NCI-H187 (cell line): ENCODE data around the gene TRAF3IP1.
"Not testable (repeated sequence)": the region's sequence is repeated elsewhere in the genome, so short reads cannot be mapped to it uniquely, and the experiment has no call there.

Source experiments
- DNase-seq, 2 experiments: peaks; one replicate each; lab custom pipeline; 2025; lab: John Stamatoyannopoulos, UW

Gene TRAF3IP1

DNA sequence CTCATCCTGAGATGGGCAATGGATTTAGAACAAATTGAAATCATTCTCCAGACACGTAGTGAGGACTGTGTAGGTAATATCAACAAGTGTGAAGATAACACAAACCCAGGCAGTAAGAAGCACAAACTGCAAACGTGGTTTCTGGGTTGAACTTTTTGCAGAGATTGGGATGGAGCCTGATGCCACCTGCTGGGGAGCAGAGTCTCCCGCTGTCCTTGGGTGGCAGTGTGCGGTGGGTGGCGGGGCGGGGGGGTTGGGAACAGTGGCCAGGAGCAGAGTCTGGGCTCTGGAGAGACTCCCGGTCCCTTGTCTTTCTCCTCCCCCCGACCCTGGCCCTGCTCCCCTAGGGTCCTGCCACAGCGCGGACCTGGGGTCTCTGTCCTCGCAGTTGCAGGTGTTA lies 19.5 kb downstream of the TRAF3IP1 start:
- DNase-seq, result no peak

DNA sequence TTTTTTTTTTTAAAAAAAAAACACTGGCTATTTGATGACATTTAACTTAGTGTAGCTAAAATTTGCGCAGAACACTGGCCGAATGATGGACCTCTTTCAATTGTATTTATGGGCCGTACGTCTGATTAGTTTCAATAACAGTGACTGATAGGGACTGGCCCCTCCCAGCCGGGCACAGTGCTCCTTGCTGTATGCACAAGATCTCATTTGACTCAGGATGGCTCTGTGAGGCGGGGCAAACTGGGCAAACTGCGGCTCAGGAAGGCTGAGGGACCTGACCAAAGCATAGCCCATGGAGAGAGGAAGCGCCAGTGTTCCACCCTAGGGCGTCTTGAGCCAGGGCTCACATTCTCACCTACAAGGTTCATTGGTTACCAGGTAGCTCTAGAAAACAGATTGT lies 21.2 kb downstream of the TRAF3IP1 start:
- no peak for DNase-seq

DNA sequence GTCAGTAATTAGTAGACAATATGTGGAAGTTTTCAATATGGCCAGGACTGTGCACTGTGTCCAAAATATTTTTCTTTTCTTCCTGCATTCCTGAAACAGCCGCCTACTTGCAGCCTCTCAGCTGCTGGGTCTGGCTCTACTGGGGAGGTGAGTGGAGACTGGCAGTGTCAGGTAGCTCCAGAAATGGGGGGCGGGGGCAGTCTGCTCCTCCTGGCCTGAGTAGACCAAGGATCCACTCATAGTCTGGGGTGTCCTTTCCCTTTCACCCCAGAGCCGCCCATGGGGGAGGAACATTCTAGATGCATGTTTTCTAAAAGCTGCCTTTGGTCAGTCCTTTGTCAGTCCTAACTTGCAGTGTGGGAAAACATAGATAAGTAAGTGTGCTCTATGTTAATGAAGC lies 23.7 kb downstream of the TRAF3IP1 start:
- no peak for DNase-seq

DNA sequence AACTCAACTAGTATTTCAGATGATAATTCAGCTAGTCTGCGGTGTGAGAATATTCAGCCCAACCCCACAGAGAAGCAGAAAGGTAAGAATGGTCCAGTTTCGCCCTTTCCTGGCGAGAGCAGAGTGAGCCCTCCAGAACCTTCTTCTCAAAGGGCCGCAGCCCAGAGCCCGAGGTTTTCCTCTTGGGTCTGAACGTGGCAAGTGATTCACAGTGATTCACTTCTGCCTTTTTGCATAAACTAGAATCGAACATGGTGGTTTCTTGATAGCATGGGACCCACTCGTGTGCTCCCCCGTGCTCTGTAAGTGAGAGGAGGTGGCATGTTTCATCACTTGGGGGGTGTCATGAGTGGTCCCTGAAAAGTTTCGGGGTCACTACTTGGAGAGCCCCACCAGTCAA lies 24.2 kb downstream of the TRAF3IP1 start:
- no peak for DNase-seq

DNA sequence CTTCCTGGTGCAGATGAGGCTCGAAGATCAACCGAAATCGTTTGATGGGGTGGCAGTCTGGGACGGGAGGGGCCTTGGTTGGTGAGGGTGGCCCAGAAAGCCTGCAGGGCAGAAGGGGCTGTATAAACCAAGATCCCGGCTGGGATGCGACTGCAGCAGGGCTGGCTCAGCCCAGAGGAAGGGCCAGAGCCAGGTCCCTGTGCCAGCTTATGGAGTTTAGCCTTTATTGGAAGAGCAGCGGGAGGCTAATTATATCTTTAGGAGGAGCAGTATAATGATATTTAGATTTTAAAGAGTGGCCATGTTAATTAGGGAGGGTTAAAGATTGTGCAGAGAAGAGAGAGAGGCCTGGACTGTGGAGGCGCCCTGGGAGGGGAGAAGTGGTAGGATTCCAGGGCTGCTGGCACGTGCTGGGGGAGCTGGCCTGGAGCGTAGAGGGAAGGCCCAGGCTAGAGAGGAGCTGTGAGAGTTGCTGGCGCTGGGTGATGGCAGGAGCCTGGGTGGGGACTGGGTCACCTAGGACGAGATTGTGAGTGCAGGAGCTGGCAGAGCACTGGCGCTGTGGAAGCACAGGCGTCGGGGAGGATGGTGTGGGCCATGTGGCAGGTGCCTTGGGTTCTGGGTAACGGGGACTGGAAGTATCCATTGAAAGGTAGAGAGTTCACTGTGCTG lies 25.1 kb downstream of the TRAF3IP1 start:
- DNase-seq, result no peak

DNA sequence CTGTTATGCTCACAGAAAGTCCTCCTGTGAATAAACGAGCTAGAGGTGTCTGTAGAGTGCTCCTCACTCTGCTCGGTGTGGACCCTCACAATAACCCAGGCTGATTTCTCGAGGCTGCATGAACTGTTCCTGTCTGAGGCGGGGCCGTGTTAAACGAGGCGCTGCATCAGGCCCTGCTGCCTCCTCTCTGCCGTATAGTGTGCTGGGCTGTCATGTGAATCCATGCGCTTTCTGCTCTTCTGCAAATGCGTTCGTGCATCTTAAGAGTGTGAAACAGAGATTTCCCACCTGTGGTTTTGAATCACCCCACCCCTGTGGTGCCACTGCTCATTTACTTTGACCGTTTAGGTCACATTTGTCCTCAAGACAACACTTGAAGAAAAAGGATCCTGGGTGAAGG lies 26.2 kb downstream of the TRAF3IP1 start:
- no peak for DNase-seq

DNA sequence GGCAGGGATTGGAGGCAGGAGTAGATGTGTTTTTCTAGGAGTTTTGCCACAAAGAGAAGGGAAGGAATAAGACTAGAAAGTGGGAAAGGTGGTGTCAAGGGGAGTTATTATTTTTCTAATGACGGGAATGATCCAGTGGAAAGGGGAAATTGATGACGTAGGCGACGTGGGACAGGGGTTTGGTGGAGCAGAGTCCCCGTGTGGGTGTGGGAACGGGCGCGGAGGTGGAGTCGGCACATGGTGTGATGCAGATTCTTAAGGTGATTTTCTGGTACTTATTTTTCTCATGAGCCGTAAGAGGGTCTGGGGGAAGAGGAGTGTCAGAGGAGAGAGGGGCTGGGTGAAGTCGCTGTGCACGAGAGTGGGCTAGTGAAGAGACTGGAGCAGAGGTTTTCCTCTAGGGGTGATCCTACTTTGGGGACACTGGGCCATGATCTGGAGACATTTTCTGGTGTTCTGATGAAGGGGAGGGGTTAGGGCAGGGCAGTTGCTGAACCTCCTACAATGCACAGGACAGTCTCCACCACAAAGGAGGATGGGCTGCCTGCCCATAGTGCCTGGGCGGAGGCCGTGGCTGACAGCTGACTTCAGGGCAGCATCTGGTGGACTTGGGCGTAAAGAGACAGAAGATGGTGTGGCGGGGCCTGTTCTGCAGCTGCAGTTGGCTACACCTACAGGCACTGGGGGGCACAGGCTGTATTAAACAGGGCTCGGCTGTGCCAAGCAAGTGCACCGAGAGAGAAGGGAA lies 30.0 kb downstream of the TRAF3IP1 start:
- DNase-seq, result no peak

DNA sequence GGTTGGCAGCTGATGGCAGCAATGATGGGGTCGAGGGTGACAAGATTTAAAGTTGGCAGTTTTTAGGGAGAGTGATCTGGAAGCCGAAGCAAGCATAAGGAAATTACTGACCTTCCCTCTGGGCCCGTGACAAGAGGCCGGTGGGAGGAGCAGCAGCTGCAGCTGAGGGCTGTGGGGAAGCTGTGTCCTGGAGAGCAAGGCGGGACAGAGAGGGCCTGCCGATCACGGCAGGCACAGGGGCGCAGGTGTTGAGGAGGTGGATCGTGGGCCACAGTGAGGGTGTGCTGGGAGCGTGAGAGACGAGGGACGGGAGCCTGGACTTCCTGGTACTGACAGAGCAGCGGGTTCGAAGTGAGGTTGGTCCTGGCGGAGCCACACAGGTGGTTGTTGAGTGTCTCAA lies 31.0 kb downstream of the TRAF3IP1 start:
- no peak for DNase-seq

DNA sequence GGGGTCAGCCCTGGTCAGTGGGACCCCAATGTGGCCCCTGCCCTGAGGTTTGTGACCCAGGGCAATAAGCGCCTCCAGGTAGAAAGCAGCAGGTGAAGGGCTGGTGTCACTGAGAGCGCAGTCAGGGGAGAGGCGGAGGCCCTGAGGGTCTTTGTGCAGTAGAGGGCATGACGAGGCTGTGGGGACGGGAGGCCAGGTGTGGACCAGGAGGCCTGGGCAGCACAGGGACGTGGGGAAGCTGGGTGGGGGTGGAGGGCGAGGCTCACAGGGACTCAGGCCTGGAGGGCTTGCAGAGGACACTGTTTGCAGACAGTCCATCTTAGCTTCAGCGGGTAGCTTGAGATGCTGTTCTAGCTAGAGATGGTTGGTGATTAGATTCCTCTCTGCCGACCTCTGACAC lies 32.0 kb downstream of the TRAF3IP1 start:
- no peak for DNase-seq

DNA sequence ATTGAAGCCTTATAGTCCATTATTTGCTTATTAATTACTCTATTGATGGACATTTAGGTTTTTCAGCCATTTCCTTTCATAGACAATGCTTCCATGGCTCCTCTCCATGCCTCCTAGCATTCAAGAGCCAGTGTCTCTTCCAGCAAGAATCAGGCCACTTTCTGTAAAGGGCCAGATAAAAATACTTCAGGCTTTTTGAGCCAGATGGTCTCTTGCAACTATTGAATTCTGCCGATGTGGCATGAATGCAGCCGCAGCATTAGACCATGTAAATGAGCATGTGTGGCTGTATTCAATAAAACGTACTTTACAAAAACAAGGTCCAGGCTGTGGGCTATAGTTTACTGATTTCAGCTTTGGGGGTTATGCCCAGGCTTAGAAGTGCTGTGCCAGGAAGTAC lies 38.5 kb downstream of the TRAF3IP1 start:
- no peak for DNase-seq

DNA sequence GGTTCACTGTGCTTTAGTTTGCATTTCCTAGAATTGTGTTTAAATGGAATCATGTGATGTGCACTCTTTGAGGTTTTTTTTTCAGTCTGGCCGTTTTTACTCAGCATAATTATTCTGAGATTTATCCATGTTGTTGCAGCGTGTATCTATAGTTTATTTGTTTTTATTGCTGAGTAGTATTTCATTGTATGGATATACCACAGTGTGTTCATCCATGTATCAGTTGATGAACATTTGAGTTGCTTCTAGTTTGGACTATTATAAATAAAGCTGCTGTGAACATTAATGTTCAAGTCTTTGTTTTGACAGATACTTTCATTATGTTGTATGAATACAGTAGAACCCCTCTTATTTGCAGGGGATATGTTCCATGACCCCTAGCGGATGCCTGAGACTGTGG lies 39.1 kb downstream of the TRAF3IP1 start:
- no peak for DNase-seq

DNA sequence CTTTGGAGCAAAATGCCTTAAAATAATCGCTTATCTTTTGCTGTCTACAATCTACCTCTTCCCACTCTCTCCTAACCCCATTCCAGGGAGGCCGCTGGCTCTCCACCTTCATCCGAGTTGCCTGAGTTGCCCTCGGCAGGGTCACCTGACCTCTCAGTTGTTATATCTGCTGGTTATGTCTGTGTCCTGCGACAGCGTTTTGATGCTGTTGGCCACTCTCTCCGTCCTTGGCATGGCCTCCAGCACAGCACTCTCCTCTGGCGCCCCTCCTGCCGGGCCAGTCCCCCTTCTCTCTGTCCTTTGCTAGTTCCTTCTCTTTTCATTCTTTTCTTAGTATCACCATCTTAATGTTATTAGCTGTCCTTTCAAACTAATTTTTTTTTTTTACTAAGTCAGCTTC lies 41.6 kb downstream of the TRAF3IP1 start:
- DNase-seq, result no peak

DNA sequence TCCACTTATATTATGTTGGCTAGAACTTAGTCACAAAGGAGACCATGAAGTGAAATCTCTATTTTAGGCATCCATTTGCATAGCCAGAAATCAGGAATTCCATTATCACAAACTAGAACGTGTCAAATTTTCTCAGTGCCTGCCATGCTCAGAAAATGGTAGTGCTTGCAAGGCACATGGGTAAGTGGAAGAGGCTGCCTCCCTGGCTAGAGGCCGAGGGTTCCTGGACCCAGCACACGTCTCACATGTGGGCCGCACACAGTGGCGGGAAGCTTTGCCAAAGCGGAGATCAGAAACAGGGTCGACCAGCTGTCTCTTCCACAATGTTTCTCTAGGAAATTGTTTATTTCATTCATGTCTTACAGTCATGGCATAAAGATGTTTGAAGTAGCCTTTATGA lies 42.3 kb downstream of the TRAF3IP1 start:
- DNase-seq, result no peak

DNA sequence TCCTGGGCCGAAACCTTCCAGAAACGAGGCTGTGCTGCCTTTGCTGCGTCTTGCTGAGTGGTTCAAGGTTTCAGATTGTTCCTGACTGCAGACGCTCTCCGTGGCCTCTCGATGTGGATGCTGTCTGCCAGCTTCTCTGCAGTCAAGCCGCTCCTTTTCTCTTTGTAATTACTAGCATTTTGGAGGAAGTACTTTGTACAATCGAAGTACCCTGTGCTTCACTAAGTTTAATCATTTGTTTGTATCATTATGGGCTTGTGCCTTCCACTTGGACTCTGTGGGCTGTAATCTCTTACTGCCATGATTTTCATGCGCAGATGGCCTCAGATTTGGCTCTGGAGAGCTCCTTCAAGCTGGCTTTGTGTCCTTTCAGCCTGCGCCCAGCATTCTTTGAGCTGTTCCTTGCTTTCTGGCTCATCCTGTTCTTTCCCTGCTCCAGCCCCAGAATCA lies 49.3 kb downstream of the TRAF3IP1 start:
- no peak for DNase-seq

DNA sequence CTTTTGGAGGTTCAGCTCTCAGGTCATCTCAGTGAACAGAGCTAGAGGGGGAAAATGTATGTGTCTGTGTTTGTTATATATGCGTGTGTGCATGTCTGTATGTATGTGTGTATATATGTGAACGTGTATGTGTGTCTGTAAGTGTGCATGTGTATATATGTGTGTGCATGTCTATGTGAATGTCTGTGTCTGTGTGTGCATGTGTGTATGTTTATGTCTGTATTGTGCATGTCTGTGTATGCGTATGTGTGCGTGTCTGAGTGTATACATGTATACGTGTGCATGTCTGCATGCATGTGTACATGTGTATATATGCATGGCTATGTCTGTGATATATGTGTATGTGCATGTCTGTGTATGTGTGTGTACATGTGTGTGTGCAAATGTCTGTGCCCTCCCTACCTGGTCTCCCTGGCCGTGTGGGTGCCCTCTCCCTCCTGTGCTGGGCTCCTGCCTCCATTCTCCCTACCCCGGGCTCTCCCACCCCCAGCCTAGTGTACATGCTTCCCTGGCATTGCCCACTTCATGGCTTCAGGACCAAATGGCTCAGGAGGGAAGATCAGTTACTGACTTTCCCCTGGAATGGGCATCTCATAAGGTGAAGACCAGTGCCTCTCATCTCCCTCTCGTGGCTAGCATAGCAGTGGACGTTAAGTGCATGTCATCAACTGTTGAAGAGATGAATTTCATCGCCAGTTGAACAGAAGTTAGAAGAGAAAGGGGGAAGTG lies 49.9 kb downstream of the TRAF3IP1 start:
- no peak for DNase-seq

DNA sequence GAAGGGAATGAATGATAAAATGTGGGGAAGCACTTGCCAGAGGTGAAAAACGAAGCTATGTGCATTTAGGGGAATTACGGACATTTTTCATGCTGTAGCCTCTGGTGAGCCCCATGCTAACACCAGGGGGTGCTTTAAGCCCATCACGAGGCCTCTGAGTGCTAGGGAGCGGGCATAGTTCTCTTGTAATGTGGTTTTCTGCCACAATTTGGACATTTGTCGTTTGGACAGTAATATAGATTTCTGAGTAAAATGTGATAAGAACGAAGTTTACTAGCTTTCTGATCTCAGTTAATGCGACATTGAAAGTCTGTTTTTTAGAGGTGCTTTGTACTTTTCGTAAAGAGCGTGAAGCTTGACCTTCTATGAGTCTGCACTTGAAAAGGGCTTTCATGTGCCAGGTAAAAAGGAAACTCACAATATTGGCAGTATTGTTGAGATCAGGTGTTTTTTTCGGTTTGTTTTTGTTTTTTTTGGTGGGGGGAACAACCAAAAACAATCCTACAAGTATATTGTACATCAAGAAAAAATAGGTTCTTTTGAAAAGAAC lies 50.6 kb downstream of the TRAF3IP1 start:
- no peak for DNase-seq

DNA sequence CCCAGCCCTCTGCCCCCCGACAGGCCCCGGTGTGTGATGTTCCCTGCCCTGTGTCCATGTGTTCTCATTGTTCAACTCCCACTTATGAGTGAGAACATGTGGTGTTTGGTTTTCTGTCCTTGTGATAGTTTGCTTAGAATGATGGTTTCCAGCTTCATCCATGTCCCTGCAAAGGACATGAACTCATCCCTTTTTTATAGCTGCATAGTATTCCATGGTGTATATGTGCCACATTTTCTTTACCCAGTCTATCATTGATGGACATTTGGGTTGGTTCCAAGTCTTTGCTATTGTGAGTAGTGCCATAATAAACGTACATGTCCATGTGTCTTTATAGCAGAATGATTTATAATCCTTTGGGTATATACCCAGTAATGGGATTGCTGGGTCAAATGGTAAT lies 52.0 kb downstream of the TRAF3IP1 start:
- not testable (repeated sequence) for DNase-seq

DNA sequence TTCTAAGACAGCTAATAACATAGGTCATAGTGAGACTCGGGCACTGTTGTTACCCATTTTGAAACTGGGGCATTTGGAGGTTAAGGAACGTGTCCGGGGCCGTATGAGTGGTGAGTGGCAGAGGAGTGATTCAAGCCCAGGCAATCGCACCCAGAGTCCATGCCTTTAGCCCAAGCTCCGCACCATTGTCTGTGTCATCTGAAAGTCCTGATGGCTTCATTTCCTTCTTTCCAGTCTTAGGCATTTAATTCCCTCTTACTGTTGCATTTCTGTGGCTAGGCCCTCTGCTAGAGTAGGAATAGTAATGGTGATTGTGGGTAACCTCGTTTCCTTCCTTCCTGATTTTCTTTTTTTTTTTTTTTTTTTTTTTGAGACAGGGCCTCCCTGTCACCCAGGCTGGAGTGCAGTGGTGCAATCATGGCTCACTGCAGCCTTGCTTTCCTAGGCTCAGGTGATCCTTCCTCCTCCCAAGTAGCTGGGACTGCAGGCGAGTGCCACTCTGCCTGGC lies 56.6 kb downstream of the TRAF3IP1 start:
- no peak for DNase-seq

DNA sequence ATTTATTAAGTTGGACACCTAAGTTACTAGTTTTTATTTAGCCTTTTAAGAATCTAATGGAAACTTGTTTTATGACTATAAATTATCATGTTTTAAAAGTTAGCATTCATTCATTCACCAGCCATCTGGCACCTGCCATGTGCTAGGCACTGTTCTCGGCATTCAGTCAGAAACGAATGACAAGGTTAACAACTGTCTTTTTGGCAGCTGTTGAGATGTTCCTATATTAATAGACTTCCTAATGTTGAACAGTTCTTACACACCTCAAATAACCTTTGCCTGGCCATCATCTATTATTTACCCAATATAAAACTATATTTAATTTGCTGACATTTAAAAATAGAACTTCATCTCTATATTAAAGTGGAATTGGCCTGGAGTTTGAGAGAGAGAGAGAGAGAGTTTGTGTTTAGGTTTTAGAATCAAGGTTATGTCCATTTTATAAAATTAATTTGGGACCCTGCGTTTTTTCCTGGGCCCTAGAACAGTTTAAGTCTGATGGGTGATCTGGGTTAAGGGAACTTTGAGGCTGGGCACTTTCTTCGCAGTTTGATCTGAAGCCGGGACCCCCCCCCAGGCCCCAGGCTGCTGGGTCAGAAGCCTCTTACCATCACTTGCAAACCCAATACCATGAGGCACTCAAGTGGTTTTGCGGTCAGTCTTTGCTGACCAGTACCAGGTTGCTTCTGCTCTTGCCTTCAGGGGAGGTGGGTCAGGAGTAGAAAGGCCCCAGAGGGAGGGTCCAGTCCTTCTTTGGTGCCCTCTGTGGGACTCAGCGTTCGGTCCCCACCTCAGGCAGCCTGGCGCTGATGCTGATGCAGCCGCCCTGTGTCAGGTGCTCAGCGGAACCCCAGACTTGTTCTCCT lies 58.1 kb downstream of the TRAF3IP1 start:
- DNase-seq, result no peak

DNA sequence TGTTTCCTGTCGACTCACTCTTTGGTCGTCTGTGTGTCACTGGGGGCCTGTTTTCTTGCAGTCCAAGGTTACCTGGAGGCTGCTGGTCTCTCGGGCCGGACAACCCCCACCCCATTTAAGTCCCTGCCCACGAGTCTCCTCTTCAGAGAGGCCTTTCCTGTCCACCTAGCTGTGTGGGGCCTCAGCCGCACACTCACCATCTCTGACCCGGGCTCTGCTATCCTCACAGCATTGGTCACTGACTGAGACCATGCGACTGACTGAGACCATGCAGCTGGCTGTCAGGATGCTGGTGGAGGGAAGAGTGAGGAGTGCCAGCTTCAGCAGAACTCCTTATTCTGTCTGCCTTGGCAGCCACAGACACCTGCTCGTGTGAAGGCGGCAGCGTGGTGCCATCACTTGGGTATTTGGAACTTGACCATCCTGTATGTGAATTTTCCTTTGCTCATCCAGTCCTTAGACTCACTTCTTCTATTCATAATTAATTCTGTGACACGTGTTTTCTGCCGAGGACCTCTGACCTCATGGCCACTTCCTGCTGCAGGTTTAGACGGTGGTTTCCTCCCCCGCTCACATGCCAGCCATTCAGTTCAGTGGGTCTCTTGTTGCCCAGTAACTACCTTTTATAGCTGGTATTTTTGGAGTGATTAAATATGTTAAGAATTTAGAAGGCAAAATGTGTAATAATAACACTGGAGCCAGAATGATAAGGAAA lies 58.9 kb downstream of the TRAF3IP1 start:
- DNase-seq, result no peak

DNA sequence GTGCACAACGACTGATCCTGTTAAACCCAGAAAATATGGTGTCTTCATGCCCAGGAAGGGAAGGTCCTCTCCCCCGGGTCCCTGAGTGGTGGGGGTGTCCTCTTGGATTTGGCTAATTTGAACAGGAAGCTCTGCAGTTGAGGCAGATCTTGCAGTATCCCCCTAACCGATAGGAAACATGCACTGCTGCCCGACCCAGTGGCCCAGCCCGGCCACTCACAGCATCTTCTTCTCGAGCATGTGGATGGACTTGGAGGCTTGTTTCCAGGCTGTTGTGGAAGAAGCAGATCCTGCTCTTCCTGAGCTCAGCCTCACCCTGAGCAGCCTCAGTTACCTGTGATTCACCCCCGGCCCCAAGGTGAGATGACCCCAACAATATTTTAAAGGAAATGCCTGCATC lies 60.0 kb downstream of the TRAF3IP1 start:
- DNase-seq, result no peak
